T-helper 1 cell treated with Interleukin-12 subunit alpha and Interleukin-12 subunit beta and Interleukin-4 antibody, amounts not matched to agents 30 μg/mL and 1 μg/mL, for 36 hours (primary cell): ENCODE measurements around the gene CYP2A13.
A peak's percentile ranks its signal among the peaks of the same experiment; 100 is the strongest.
"Not testable (repeated sequence)": the region's sequence is repeated elsewhere in the genome, so short reads cannot be mapped to it uniquely, and the experiment has no call there.

Experiments used
- H3K27ac Mint-ChIP-seq: one replicate; pipeline ENCODE4 v1.8.0; 2021; ENCODE audit warnings: mild to moderate bottlenecking, mixed read lengths
- H3K27me3 Mint-ChIP-seq: one replicate; pipeline ENCODE4 v1.8.0; 2021; ENCODE audit warnings: low read depth, mixed read lengths
- H3K36me3 Mint-ChIP-seq: one replicate; pipeline ENCODE4 v1.8.0; 2021; ENCODE audit warnings: low read depth, mixed read lengths
- H3K4me1 Mint-ChIP-seq: one replicate; pipeline ENCODE4 v1.8.0; 2021; ENCODE audit warnings: low read depth, mixed read lengths
- H3K4me3 Mint-ChIP-seq: one replicate; pipeline ENCODE4 v1.8.0; 2021; ENCODE audit warnings: mild to moderate bottlenecking, moderate library complexity, mixed read lengths
- H3K9me3 Mint-ChIP-seq: one replicate; pipeline ENCODE4 v1.8.0; 2021; ENCODE audit warnings: mixed read lengths

Gene CYP2A13

DNA sequence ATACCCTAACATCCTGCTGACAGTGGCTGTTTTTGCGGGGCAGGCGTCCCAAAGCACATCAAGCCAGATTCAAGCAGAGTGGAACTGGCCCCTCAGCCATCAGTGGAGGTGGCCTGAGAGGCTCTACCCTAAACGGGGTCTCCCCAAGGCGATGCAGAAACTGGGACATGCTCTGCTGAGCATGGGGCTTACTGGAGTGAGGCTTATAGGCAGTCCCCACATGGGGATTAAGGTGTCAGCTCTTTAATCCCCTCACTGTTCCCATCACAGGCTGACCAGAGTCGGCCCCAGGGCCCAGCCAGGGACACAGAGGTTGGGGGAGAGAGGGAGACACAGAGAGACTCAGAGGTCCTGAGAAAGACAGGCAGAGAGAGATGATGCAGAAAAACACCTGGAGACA lies 42.9 kb downstream of the CYP2A13 start:
- Mint-ChIP-seq H3K9me3 (no peaks in the 10 kb centered on the region), H3K27me3 (peaks cover 49% of the 10 kb centered on the region)

DNA sequence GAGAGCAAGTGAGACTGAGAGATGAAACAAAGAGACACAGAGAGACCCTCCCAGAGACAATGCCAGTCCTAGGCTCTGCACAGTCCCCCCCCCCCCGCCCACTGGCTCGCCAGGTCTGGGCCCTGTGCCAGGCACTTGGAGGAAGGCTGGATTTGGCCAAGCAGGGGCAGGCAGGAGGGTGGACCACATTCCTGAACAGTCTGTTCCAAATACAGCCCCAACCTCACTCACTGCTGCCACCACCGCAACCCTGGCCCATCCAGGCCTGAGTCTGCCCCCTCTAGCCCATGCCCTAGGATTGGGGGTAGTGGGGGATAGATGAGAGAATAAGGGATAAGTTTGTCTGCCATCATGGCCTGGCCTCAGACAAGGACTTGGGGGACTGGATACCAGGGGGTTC lies 45.0 kb downstream of the CYP2A13 start:
- no peaks in the 10 kb centered on the region for H3K36me3 Mint-ChIP-seq
- H3K4me3 Mint-ChIP-seq, result no peak overlapping the region
- H3K27ac Mint-ChIP-seq, result no peak overlapping the region
- H3K27me3 Mint-ChIP-seq, result peaks cover 50% of the 10 kb centered on the region
- H3K4me1 Mint-ChIP-seq, result peaks cover 8% of the 10 kb centered on the region
- H3K9me3 Mint-ChIP-seq, result no peaks in the 10 kb centered on the region

More for the DNA sequence above, 42.9 kb downstream of the CYP2A13 start:
- Mint-ChIP-seq H3K27ac (no peak overlapping the region), H3K4me3 (no peak overlapping the region), H3K4me1 (peaks cover 19% of the 10 kb centered on the region), H3K36me3 (no peaks in the 10 kb centered on the region)

DNA sequence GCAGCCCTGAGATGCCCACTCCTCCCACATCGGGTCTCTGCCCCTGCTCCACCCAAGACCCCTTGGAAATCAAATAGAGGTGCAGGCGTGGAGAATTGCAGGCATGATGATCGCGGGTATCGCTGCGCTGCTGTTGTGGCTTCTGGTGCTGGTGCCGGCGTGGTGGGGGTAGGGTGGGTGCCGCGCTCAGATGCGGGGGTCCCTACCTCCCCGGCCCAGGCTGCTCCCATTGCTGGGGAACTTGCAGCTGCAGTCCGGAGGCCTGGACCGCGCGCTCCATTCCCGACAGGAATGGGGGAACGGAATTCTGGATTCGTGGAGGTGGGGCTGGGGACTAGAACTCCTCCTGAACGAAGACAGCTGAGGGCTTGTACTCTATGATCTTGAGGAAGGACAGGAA lies 46.4 kb downstream of the CYP2A13 start:
- no peaks in the 10 kb centered on the region for H3K36me3 Mint-ChIP-seq
- H3K4me1 Mint-ChIP-seq, result peaks cover 4% of the 10 kb centered on the region
- peak overlapping the region; percentile 47 for H3K4me3 Mint-ChIP-seq
- H3K9me3 Mint-ChIP-seq, result no peaks in the 10 kb centered on the region
- H3K27ac Mint-ChIP-seq, result no peak overlapping the region
- peaks cover 40% of the 10 kb centered on the region for H3K27me3 Mint-ChIP-seq

DNA sequence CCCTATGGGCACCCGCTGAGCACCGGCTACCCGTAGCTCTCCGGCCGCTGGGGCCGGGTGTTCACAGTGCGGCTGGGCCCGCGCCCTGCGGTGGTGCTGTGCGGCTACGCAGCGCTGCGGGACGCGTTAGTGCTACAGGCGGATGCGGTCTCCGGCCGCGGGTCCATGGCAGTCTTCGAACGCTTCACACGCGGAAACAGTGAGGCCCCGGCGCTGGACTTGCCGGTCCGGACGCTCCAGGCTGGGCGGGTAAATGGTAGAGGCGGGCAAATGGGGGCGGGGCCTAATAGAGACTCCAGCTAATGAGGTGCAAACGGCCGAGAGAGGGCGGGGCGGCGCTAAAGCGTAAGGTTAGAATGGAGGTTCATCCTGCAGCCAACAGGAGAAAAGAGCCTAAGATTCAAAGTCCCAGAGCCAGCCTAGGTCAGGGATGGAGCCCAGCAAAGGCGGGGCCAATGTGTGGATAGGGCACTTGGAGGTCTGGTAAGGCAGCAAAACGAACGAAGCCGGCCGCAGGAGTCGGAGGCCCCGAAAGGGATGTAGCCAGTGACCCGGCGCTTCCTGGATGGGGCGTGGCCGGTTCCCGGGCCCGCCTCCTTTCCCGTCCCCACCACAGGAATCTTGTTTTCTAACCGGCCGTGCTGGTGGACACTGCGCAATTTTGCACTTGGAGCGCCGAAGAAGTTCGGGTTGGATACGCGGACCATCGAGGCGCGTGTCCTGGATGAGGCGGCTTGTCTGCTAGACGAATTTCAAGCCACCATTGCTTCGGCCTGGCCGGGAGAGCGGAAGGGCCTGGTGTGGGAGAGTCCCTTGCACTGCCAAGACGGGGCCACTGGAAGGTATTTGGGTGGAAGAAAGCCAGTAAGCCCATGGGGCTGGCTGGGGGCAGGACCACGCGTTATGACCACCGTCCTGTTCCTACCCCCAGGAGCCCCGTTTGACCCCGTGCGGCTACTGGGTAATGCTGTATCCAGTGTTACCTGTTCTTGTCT lies 47.4 kb downstream of the CYP2A13 start:
- H3K9me3 Mint-ChIP-seq, H3K4me1 Mint-ChIP-seq, H3K36me3 Mint-ChIP-seq: not testable (repeated sequence)
- Mint-ChIP-seq H3K27me3 (peaks cover 32% of the 10 kb centered on the region), H3K27ac (peak overlapping the region; percentile 56), H3K4me3 (peak overlapping the region; percentile 87)

GRCh38 chr19:41136636-41137455 lies 48.6 kb downstream of the CYP2A13 start:
- Mint-ChIP-seq H3K4me1 (peaks cover 4% of the 10 kb centered on the region), H3K9me3 (no peaks in the 10 kb centered on the region), H3K27ac (no peak overlapping the region), H3K36me3 (no peaks in the 10 kb centered on the region), H3K4me3 (peak overlapping the region; percentile 41), H3K27me3 (peaks cover 22% of the 10 kb centered on the region)

- H3K4me3 Mint-ChIP-seq, result no peak overlapping the region
- H3K36me3 Mint-ChIP-seq, result no peaks in the 10 kb centered on the region
- H3K27ac Mint-ChIP-seq, result no peak overlapping the region
- peaks cover 19% of the 10 kb centered on the region for H3K27me3 Mint-ChIP-seq
- H3K9me3 Mint-ChIP-seq, result no peaks in the 10 kb centered on the region
- H3K4me1 Mint-ChIP-seq, result peaks cover 6% of the 10 kb centered on the region
Measured at GRCh38 chr19:41144403-41144802, 56.2 kb downstream of the CYP2A13 start.
